Mucosa of stomach (tissue), 1 donor: Measurements from ENCODE around the gene TBX10.
"Not testable (repeated sequence)": the region's sequence is repeated elsewhere in the genome, so short reads cannot be mapped to it uniquely, and the experiment has no call there.

Source experiments
- H3K27me3 ChIP-seq: one replicate; pipeline ENCODE4 v1.7.0; 2013; ENCODE audit warnings: mild to moderate bottlenecking, low read length; ENCODE audit not compliant: control insufficient read depth, insufficient read depth
- H3K36me3 ChIP-seq: one replicate; pipeline ENCODE4 v1.7.0; 2013; ENCODE audit warnings: low read length; ENCODE audit not compliant: control insufficient read depth, insufficient read depth
- H3K4me1 ChIP-seq: one replicate; pipeline ENCODE4 v1.7.0; 2013; ENCODE audit warnings: mild to moderate bottlenecking, low read length; ENCODE audit not compliant: control insufficient read depth, insufficient read depth
- H3K4me3 ChIP-seq: one replicate; pipeline ENCODE4 v1.7.0; 2013; ENCODE audit warnings: low read length
- H3K9ac ChIP-seq: one replicate; pipeline ENCODE4 v1.7.0; 2013; ENCODE audit warnings: mild to moderate bottlenecking, low read length, moderate library complexity
- H3K9me3 ChIP-seq: one replicate; pipeline ENCODE4 v1.7.0; 2013; ENCODE audit warnings: mild to moderate bottlenecking, low read length, moderate library complexity; ENCODE audit not compliant: control insufficient read depth
- donor health status: Pancreatic carcinoma.

Gene TBX10

GRCh38 chr11:67639438-67639859, at the start of gene TBX10:
TSS of gene TBX10 (minus strand) at chr11:67639763. CDS start at chr11:67639472, 291 bp downstream.
- Histone ChIP-seq H3K9ac (no peak within 1 kb of the TSS), H3K4me1 (peaks cover 19% of the 10 kb centered on the region), H3K36me3 (no peaks in the 10 kb centered on the region), H3K27me3 (peaks cover 6% of the 10 kb centered on the region), H3K4me3 (no peak within 1 kb of the TSS), H3K9me3 (no peaks in the 10 kb centered on the region)

- no peak overlapping the region for H3K9ac ChIP-seq
- no peak overlapping the region for H3K4me3 ChIP-seq
- H3K4me1 ChIP-seq: no peaks in the 10 kb centered on the region
- no peaks in the 10 kb centered on the region for H3K36me3 ChIP-seq
- no peaks in the 10 kb centered on the region for H3K9me3 ChIP-seq
- H3K27me3 ChIP-seq: no peaks in the 10 kb centered on the region
Measured at GRCh38 chr11:67689178-67689577, 49.6 kb upstream of the TBX10 start.

GRCh38 chr11:67687986-67688385, 48.4 kb upstream of the TBX10 start:
- H3K9me3 ChIP-seq: no peaks in the 10 kb centered on the region
- H3K4me3 ChIP-seq: no peak overlapping the region
- H3K36me3 ChIP-seq: no peaks in the 10 kb centered on the region
- H3K27me3 ChIP-seq: no peaks in the 10 kb centered on the region
- no peak overlapping the region for H3K9ac ChIP-seq
- no peaks in the 10 kb centered on the region for H3K4me1 ChIP-seq

GRCh38 chr11:67685641-67686332, 46.2 kb upstream of the TBX10 start:
- H3K36me3 ChIP-seq, H3K4me1 ChIP-seq, H3K27me3 ChIP-seq, H3K4me3 ChIP-seq, H3K9ac ChIP-seq, H3K9me3 ChIP-seq: not testable (repeated sequence)

GRCh38 chr11:67682126-67683034, 42.8 kb upstream of the TBX10 start:
- H3K27me3 ChIP-seq, H3K9me3 ChIP-seq, H3K9ac ChIP-seq, H3K4me3 ChIP-seq, H3K36me3 ChIP-seq: not testable (repeated sequence)
- peaks cover 12% of the 10 kb centered on the region for H3K4me1 ChIP-seq

- H3K9ac ChIP-seq: no peak overlapping the region
- H3K9me3 ChIP-seq: no peaks in the 10 kb centered on the region
- no peaks in the 10 kb centered on the region for H3K36me3 ChIP-seq
- H3K4me1 ChIP-seq: peaks cover 12% of the 10 kb centered on the region
- H3K4me3 ChIP-seq: no peak overlapping the region
- no peaks in the 10 kb centered on the region for H3K27me3 ChIP-seq
Measured at GRCh38 chr11:67680696-67681470, 41.3 kb upstream of the TBX10 start.

GRCh38 chr11:67675058-67675747, 35.6 kb upstream of the TBX10 start:
- Histone ChIP-seq H3K4me1 (peaks cover 21% of the 10 kb centered on the region), H3K4me3 (no peak overlapping the region), H3K9me3 (no peaks in the 10 kb centered on the region), H3K27me3 (no peaks in the 10 kb centered on the region), H3K9ac (peak overlapping the region; percentile 6), H3K36me3 (no peaks in the 10 kb centered on the region)

- Histone ChIP-seq H3K4me1 (peaks cover 21% of the 10 kb centered on the region), H3K9ac (peak within 1 kb of the TSS; percentile 6), H3K27me3 (no peaks in the 10 kb centered on the region), H3K36me3 (no peaks in the 10 kb centered on the region), H3K9me3 (no peaks in the 10 kb centered on the region), H3K4me3 (no peak within 1 kb of the TSS)
Measured at GRCh38 chr11:67674442-67674871, 34.9 kb upstream of the TBX10 start, which contains the start of gene ALDH3B2. TSS of gene ALDH3B2 (minus strand) at chr11:67674623. CDS start at chr11:67666935, 7,688 bp downstream.

GRCh38 chr11:67673902-67674301, 34.3 kb upstream of the TBX10 start:
- no peaks in the 10 kb centered on the region for H3K9me3 ChIP-seq
- no peak overlapping the region for H3K4me3 ChIP-seq
- H3K27me3 ChIP-seq: peaks cover 2% of the 10 kb centered on the region
- H3K36me3 ChIP-seq: no peaks in the 10 kb centered on the region
- no peak overlapping the region for H3K9ac ChIP-seq
- H3K4me1 ChIP-seq: peaks cover 21% of the 10 kb centered on the region

- Histone ChIP-seq H3K4me1 (peaks cover 21% of the 10 kb centered on the region), H3K4me3 (no peak overlapping the region), H3K36me3 (no peaks in the 10 kb centered on the region), H3K27me3 (peaks cover 4% of the 10 kb centered on the region), H3K9ac (no peak overlapping the region), H3K9me3 (no peaks in the 10 kb centered on the region)
Measured at GRCh38 chr11:67673358-67673757, 33.8 kb upstream of the TBX10 start.

GRCh38 chr11:67671211-67671520, 31.6 kb upstream of the TBX10 start:
- Histone ChIP-seq H3K9ac (no peak overlapping the region), H3K4me1 (peaks cover 21% of the 10 kb centered on the region), H3K27me3 (peaks cover 4% of the 10 kb centered on the region), H3K36me3 (no peaks in the 10 kb centered on the region), H3K4me3 (no peak overlapping the region), H3K9me3 (no peaks in the 10 kb centered on the region)
